Muscle of arm (tissue), 12 donors: ENCODE measurements around the gene GNG11. TPM values are rescaled to one million over a fixed set of nuclear protein-coding genes. Genes with fewer than 3 reads are reported as not detected.

Source experiments
- DNase-seq: peaks from one replicate; pipeline ENCODE4 v3.0.0-alpha.2; 2013
- polyA plus RNA-seq, 12 donors: library from polyadenylated mRNA; unstranded; fragments of 120-200 nt; gene quantifications; one replicate each; pipeline ENCODE4 v1.2.1, GENCODE V29; 2013; ENCODE audit not compliant: insufficient read length in 12 of 12

The GNG11 gene
- polyA plus RNA-seq, 12 donors: 27.1 to 40.9 (median 30.9) TPM; not detected in 1

DNA sequence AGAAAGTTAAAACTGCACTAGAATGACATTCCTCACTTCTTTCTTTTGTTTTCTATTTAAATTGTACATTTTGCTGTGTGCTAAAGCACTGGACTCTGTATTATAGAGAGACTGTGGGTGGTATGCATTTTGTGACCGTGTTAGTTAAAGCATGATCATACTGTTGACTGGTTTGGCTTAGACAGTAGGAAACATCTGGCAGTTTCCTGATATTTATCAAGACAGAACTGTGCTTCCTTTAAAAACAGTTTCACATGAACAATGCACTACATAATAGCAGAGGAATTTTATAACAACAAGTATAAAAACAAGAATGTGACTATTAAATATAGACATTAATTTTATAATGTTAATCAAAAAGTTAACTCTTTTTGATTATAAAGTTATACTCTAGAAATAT is 23.1 kb downstream of the GNG11 start:
- no peak for DNase-seq

DNA sequence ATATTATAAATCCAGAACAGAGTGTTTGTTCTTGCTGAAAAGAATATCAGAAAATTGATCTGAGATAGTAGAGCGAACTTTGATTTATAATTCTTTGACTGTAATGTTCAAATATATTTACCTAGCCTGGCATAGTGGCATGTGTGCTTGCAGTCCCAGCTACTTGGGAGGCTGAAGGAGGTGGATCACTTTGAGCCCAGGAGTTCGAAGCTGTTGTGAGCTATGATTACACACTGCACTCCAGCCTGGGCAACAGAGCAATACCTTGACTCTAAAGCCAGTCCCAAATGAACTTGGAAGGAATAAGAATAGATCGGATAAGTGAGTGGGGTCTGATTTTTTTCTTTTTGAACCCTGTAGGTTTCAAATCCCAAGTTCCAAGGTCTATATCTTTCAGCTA is 23.5 kb downstream of the GNG11 start:
- no peak for DNase-seq

GRCh38 chr7:93945756-93946535 is 24.4 kb downstream of the GNG11 start:
- no peak for DNase-seq

- no peak for DNase-seq
These were observed 26.6 kb downstream of the GNG11 start for GRCh38 chr7:93948106-93948505.

- DNase-seq: no peak
These were observed 27.3 kb downstream of the GNG11 start for GRCh38 chr7:93948873-93949272.

GRCh38 chr7:93949423-93949822 is 27.9 kb downstream of the GNG11 start:
- no peak for DNase-seq

GRCh38 chr7:93955304-93955703 is 33.8 kb downstream of the GNG11 start:
- DNase-seq: no peak

GRCh38 chr7:93957767-93958166 is 36.2 kb downstream of the GNG11 start:
- DNase-seq: no peak

- DNase-seq: no peak
These were observed 36.7 kb downstream of the GNG11 start for GRCh38 chr7:93958216-93958615.

DNA sequence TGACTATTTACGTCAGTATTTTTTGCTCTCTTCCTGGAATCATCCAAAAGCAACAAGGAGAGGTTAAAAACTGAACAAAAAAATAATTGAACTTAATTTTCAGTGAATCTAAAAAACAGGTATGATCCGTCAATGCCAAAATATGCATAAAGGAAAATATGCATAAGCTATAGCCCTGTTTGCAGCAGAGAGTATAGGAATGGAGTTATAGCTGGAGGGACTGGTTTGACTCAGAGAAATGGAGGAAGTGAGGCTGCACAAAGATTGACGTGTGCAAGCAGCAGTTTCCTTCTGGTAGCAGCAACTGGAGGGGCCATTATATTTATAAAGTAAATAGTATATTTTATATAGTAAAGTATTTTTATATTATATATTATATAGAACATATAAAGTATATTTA is 37.1 kb downstream of the GNG11 start:
- no peak for DNase-seq

GRCh38 chr7:93960986-93961385 is 39.5 kb downstream of the GNG11 start:
- no peak for DNase-seq

DNA sequence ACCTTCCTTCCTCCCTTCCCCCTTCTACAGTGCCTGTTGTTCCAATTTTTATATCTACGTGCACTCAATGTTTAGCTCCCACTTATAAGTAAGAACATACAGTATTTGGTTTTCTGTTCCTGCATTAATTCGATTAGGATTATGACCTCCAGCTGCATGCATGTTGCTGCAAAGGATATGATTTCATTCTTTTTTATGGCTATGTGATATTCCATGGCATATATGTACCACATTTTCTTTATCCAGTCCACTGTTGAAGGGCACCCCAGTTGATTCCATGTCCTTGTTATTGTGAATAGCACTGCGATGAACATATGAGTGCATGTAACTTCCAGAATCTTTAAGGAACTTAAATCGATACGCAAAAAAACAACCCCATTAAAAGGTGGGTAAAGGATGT is 42.7 kb downstream of the GNG11 start:
- DNase-seq: no peak

GRCh38 chr7:93964813-93965212 is 43.3 kb downstream of the GNG11 start:
- DNase-seq: no peak

- no peak for DNase-seq
These were observed 47.5 kb downstream of the GNG11 start for GRCh38 chr7:93968911-93969620.

GRCh38 chr7:93972029-93972725 is 50.6 kb downstream of the GNG11 start:
- no peak for DNase-seq

DNA sequence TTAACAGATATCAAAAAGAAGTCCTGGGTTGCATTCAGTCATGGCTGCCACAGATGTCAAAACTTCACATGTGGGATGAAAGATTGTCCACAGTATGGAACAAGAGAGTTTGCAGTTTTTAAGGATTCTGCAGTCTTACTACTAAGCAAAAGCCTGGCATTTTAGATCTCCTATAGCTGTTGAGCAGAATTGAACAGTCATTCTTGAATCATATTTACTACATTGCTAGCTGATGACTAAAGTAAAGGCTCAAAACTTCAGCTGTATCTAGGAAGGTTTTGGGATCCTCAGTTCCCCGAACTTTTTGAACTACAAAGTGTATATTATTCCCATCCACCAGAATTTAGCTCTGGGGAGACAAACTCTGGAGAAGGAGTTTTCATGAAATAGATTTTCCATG is 51.6 kb downstream of the GNG11 start:
- DNase-seq: no peak

- no peak for DNase-seq
These were observed 55.8 kb downstream of the GNG11 start for GRCh38 chr7:93977211-93977950.

Other genes starting within 250 kb of the GNG11 start
- gene TFPI2, start 31.0 kb upstream of the GNG11 start, polyA plus RNA-seq: 10 to 100 TPM in 1 of 12 donors, 1 to 10 TPM in 10, not detected in 1; 2.0 to 16.4 (median 2.8) TPM
- gene GNGT1, start 15.2 kb upstream of the GNG11 start, polyA plus RNA-seq: not detected
- 10 to 100 TPM in 11 of 12 donors, not detected in 1; 21.9 to 44.3 (median 31.1) TPM for gene BET1, start 82.6 kb downstream of the GNG11 start, polyA plus RNA-seq